Measurements from ENCODE around the gene ARHGEF11.

ARHGEF11 gene

GRCh38 chr1:156912861-156913808 lies 132.4 kb downstream of the ARHGEF11 start:
- DNase-seq (ENCODE audit: low read depth in 2 of 3, low spot score in 2 of 3) = no peak

GRCh38 chr1:156912310-156912709 lies 133.2 kb downstream of the ARHGEF11 start:
- no peak for DNase-seq (ENCODE audit: low read depth in 2 of 3, low spot score in 2 of 3)

GRCh38 chr1:156911577-156912298 lies 133.8 kb downstream of the ARHGEF11 start:
- DNase-seq (ENCODE audit: low read depth in 2 of 3, low spot score in 2 of 3) = no peak

- DNase-seq (ENCODE audit: low read depth in 2 of 3, low spot score in 2 of 3) = peak in 2 of 3 experiments; percentile 44 to 56
Measured at GRCh38 chr1:156910309-156910782, 135.2 kb downstream of the ARHGEF11 start.

GRCh38 chr1:156909671-156910070 lies 135.9 kb downstream of the ARHGEF11 start:
- DNase-seq (ENCODE audit: low read depth in 2 of 3, low spot score in 2 of 3) = no peak

GRCh38 chr1:156908955-156909354 lies 136.6 kb downstream of the ARHGEF11 start:
- no peak for DNase-seq (ENCODE audit: low read depth in 2 of 3, low spot score in 2 of 3)

GRCh38 chr1:156908541-156908940 lies 137.0 kb downstream of the ARHGEF11 start:
- no peak for DNase-seq (ENCODE audit: low read depth in 2 of 3, low spot score in 2 of 3)

- DNase-seq (ENCODE audit: low read depth in 2 of 3, low spot score in 2 of 3) = no peak
Measured at GRCh38 chr1:156906206-156906906, 139.2 kb downstream of the ARHGEF11 start.

GRCh38 chr1:156905651-156906050 lies 139.9 kb downstream of the ARHGEF11 start:
- DNase-seq (ENCODE audit: low read depth in 2 of 3, low spot score in 2 of 3) = no peak

GRCh38 chr1:156905176-156905575 lies 140.4 kb downstream of the ARHGEF11 start:
- no peak for DNase-seq (ENCODE audit: low read depth in 2 of 3, low spot score in 2 of 3)

GRCh38 chr1:156904187-156904959 lies 141.2 kb downstream of the ARHGEF11 start:
- DNase-seq (ENCODE audit: low read depth in 2 of 3, low spot score in 2 of 3) = no peak

GRCh38 chr1:156903328-156904091 lies 142.0 kb downstream of the ARHGEF11 start:
- no peak for DNase-seq (ENCODE audit: low read depth in 2 of 3, low spot score in 2 of 3)

- DNase-seq (ENCODE audit: low read depth in 2 of 3, low spot score in 2 of 3) = no peak
Measured at GRCh38 chr1:156901966-156902915, 143.3 kb downstream of the ARHGEF11 start.

- DNase-seq (ENCODE audit: low read depth in 2 of 3, low spot score in 2 of 3) = no peak
Measured at GRCh38 chr1:156901590-156901900, 144.0 kb downstream of the ARHGEF11 start.

GRCh38 chr1:156900896-156901589 lies 144.5 kb downstream of the ARHGEF11 start:
- DNase-seq (ENCODE audit: low read depth in 2 of 3, low spot score in 2 of 3) = no peak

GRCh38 chr1:156899956-156900718 lies 145.4 kb downstream of the ARHGEF11 start:
- DNase-seq (ENCODE audit: low read depth in 2 of 3, low spot score in 2 of 3) = no peak

- DNase-seq (ENCODE audit: low read depth in 2 of 3, low spot score in 2 of 3) = no peak
Measured at GRCh38 chr1:156898971-156899664, 146.4 kb downstream of the ARHGEF11 start.
